ENCODE data around the gene MND1.
A peak's percentile ranks its signal among the peaks of the same experiment; 100 is the strongest.
"Not testable (repeated sequence)": the region's sequence is repeated elsewhere in the genome, so short reads cannot be mapped to it uniquely, and the experiment has no call there.

The MND1 gene

DNA sequence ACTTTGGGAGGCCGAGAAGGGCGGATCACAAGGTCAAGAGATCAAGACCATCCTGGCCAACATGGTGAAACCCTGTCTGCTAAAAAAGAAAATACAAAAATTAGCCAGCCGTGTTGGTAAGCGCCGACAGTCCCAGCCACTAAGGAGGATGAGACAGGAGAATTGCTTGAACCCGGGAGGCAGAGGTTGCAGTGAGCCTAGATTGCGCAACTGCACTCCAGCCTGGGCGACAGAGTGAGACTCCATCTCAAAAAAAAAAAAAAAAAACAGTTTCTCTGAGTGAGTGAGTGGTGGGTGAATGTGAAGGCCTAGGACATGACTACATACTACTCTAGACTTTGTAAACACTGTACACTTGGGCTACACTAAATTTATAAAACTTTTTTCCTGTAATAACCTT is 72.0 kb downstream of the MND1 start:
- not testable (repeated sequence) for H3K9ac ChIP-seq (ENCODE audit: low read length); H3K4me3 ChIP-seq (ENCODE audit: low read length); H3K27me3 ChIP-seq (ENCODE audit: control insufficient read depth, insufficient read depth, low read length); H3K36me3 ChIP-seq (ENCODE audit: control insufficient read depth, insufficient read depth, low read length); H3K27ac ChIP-seq (ENCODE audit: low read depth, low read length); H3K4me1 ChIP-seq (ENCODE audit: control insufficient read depth, insufficient read depth, low read length)

DNA sequence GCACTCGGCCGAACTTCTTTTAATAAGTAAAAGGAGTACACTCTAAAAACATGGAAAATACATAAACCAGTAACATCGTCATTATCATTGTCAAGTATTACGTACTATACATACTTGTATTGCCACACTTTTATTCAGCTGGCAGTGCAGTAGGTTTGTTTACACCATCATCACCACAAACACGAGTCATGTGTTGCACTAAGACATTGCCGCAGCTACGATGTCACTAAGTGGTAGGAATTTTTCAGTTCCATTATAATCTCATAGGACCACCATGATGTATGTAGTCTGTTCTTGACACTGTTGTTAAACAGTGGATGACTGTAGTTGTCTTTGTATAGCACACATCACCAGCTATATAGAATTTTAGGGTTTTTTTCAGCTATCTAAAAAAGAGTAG is 73.6 kb downstream of the MND1 start:
- Histone ChIP-seq H3K9ac (ENCODE audit: low read length) (no peak overlapping the region), H3K4me1 (ENCODE audit: control insufficient read depth, insufficient read depth, low read length) (peaks cover 4% of the 10 kb centered on the region), H3K36me3 (ENCODE audit: control insufficient read depth, insufficient read depth, low read length) (no peaks in the 10 kb centered on the region), H3K4me3 (ENCODE audit: low read length) (no peak overlapping the region), H3K27ac (ENCODE audit: low read depth, low read length) (no peak overlapping the region), H3K27me3 (ENCODE audit: control insufficient read depth, insufficient read depth, low read length) (no peaks in the 10 kb centered on the region)

DNA sequence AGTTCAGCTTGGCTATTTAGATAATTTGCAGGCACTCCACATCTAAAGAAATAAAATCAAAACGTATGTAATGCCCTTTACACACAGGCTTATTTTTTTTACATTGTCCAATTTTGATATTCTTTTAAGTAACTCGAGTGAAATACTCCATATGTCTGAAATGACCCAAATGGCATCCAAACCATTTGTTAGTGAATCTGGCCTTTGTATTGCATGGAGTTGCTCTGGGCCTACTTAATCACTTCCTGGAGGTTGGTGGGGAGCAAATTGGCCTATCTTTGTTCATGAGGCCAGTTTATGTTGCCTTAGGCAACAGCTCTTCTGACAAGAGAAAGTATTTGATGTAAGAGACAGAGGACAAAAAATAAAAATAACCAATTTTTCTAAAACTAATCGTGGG is 74.1 kb downstream of the MND1 start:
- no peaks in the 10 kb centered on the region for H3K27me3 ChIP-seq (ENCODE audit: control insufficient read depth, insufficient read depth, low read length)
- H3K27ac ChIP-seq (ENCODE audit: low read depth, low read length), result no peak overlapping the region
- H3K4me1 ChIP-seq (ENCODE audit: control insufficient read depth, insufficient read depth, low read length), result peaks cover 4% of the 10 kb centered on the region
- no peak overlapping the region for H3K9ac ChIP-seq (ENCODE audit: low read length)
- H3K36me3 ChIP-seq (ENCODE audit: control insufficient read depth, insufficient read depth, low read length), result no peaks in the 10 kb centered on the region
- no peak overlapping the region for H3K4me3 ChIP-seq (ENCODE audit: low read length)

DNA sequence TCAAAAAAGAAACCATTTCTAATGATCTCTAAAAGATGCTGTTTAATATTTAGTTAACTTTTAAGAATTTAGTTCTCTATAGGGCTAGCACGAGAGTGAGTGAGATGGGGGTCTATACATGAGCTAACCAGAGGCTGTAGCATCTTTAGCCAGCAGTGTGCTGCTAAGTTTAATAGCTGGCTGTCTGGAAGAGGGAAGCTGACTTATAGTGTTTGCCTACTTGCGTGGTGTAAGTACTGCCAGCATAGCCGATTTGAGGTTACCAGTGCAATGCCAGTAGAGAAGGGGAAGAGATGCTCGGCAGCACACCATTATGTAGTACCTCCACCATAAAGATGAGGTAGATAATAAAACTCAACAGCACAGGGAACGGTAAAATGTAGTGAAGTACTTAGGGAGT is 74.5 kb downstream of the MND1 start:
- H3K4me1 ChIP-seq (ENCODE audit: control insufficient read depth, insufficient read depth, low read length), result peaks cover 4% of the 10 kb centered on the region
- no peak overlapping the region for H3K9ac ChIP-seq (ENCODE audit: low read length)
- H3K27ac ChIP-seq (ENCODE audit: low read depth, low read length), result no peak overlapping the region
- H3K36me3 ChIP-seq (ENCODE audit: control insufficient read depth, insufficient read depth, low read length), result no peaks in the 10 kb centered on the region
- H3K27me3 ChIP-seq (ENCODE audit: control insufficient read depth, insufficient read depth, low read length), result no peaks in the 10 kb centered on the region
- H3K4me3 ChIP-seq (ENCODE audit: low read length), result no peak overlapping the region

DNA sequence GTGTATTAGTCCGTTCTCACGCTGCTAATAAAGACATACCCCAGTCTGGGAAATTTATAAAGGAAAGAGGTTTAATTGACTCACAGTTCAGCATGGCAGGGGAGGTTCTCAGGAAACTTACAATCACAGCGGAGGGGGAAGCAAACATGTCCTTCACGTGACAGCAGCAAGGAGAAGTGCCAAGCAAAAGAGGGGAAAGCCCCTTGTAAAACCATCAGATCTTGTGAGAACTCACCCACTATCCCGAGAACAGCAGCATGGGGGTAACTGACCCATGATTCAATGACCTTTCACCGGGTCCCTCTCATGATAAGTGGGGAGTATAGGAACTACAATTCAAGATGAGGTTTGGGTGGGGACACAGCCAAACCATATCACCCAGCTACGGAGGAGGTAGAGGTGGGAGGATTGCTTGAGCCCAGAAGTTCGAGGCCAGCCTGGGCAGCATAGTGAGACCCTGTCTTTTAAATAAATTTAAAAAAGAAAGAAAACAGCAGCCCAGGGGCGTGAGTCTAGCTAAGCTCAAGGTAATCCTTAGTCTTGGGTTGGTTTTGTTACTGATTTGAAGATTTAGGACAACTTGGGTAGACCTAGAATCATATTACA is 75.3 kb downstream of the MND1 start:
- H3K27me3 ChIP-seq (ENCODE audit: control insufficient read depth, insufficient read depth, low read length), result no peaks in the 10 kb centered on the region
- H3K36me3 ChIP-seq (ENCODE audit: control insufficient read depth, insufficient read depth, low read length), result no peaks in the 10 kb centered on the region
- no peak overlapping the region for H3K9ac ChIP-seq (ENCODE audit: low read length)
- H3K4me3 ChIP-seq (ENCODE audit: low read length), result no peak overlapping the region
- peaks cover 4% of the 10 kb centered on the region for H3K4me1 ChIP-seq (ENCODE audit: control insufficient read depth, insufficient read depth, low read length)
- no peak overlapping the region for H3K27ac ChIP-seq (ENCODE audit: low read depth, low read length)

DNA sequence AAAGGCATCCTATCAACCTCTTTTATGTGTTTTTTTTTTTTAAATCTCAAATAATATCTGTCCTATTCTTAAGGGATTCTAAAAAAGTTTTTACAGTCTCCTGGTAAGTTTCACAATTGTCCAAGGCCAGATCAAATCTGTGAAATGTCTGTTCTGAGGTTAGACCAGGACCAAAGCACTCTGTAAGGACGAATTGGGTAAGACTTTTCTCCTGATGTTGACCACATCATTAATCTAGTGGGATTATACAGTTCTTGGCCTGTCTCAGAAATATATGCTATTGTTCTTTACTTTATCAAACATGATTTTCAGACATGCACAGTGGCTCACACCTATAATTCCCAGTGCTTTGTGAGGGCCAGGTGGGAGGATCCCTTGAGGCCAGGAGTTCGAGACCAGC is 75.9 kb downstream of the MND1 start:
- Histone ChIP-seq H3K9ac (ENCODE audit: low read length) (no peak overlapping the region), H3K36me3 (ENCODE audit: control insufficient read depth, insufficient read depth, low read length) (no peaks in the 10 kb centered on the region), H3K4me3 (ENCODE audit: low read length) (no peak overlapping the region), H3K4me1 (ENCODE audit: control insufficient read depth, insufficient read depth, low read length) (peaks cover 4% of the 10 kb centered on the region), H3K27me3 (ENCODE audit: control insufficient read depth, insufficient read depth, low read length) (no peaks in the 10 kb centered on the region), H3K27ac (ENCODE audit: low read depth, low read length) (no peak overlapping the region)

DNA sequence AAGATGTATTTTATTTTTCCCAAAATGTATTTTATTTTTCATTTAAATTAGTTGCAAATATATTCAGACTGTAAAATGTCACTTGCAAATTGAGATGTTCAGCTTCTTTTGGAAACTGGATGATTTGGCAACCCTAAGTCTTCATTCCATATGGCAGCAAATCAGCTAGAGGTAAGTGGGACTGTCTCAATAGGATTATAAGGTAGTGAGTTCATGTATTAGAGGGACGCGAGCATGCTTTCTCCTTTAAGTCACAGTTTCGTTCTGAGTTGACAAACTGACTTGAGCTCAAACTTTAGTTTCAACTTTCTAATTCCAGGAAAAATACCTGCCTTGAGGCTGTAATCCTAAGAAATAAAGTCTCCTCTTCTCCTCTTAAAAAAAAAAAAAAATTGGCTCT is 77.5 kb downstream of the MND1 start:
- Histone ChIP-seq H3K27me3 (ENCODE audit: control insufficient read depth, insufficient read depth, low read length) (no peaks in the 10 kb centered on the region), H3K4me1 (ENCODE audit: control insufficient read depth, insufficient read depth, low read length) (peaks cover 4% of the 10 kb centered on the region), H3K27ac (ENCODE audit: low read depth, low read length) (no peak overlapping the region), H3K36me3 (ENCODE audit: control insufficient read depth, insufficient read depth, low read length) (no peaks in the 10 kb centered on the region), H3K9ac (ENCODE audit: low read length) (no peak overlapping the region), H3K4me3 (ENCODE audit: low read length) (no peak overlapping the region)

DNA sequence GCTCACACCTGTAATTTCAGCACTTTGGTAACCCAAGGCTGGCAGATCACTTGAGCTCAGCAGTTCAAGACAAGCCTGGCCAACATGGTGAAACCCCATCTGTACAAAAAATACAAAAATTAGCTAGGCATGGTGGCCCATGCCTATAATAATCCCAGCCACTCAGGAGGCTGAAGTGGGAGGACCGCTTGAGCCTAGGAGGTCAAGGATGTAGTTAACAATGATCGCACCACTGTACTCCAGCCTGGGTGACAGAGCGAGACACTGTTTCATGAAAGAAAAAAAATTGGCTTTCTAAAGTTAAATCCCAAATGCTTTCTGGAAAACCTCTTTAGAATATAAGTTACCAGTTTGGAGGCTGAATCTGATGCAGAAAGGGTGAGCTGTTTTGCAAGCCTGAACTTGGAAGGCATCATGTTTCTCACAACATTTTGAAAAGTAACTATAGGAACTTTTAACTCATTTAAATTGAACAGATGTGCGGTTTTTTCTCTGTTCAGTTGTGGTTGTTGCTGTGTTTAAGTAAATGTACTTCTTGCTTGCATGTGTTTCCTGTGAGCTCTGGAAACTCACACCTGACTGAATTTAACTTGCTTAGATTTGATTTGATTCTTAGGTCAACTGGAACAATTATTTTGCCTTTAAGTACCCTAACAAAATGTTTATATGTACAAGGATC is 81.9 kb downstream of the MND1 start:
- Histone ChIP-seq H3K4me3 (ENCODE audit: low read length) (no peak overlapping the region), H3K9ac (ENCODE audit: low read length) (no peak overlapping the region), H3K36me3 (ENCODE audit: control insufficient read depth, insufficient read depth, low read length) (no peaks in the 10 kb centered on the region), H3K4me1 (ENCODE audit: control insufficient read depth, insufficient read depth, low read length) (peaks cover 11% of the 10 kb centered on the region), H3K27me3 (ENCODE audit: control insufficient read depth, insufficient read depth, low read length) (no peaks in the 10 kb centered on the region), H3K27ac (ENCODE audit: low read depth, low read length) (no peak overlapping the region)

DNA sequence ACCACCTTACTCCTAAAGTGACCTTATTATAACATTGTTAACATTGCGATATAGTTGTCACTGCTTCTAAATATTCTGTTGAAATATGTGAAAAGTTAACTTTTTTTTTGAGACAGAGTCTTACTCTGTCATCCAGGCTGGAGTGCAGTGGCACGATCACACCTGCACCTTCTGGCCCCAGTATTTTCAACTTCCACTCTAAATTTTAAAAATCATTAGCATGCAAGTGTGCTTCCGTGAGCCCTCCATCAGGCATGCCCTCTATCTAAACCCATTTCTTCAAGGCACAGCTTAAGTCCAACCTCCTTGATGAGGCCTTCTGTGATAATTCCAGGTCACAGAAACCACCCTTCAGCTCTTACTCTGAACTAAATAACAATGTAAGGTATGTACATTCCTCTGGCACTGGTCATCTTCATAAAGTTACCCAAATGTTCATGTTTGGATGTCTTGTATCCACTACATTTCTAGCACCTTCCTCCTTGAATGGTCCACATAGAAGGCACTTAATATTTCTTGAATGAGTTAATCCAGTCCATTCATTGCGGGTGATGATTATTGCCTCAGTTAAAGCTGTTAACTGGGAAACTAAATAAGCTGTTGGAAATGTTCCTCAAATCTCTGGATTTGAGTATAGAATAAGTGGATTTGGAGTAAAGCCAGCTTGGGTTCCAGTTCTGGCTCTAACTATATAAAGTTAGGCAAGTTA is 83.0 kb downstream of the MND1 start:
- H3K9ac ChIP-seq (ENCODE audit: low read length), result no peak overlapping the region
- no peak overlapping the region for H3K27ac ChIP-seq (ENCODE audit: low read depth, low read length)
- H3K4me3 ChIP-seq (ENCODE audit: low read length), result no peak overlapping the region
- peaks cover 11% of the 10 kb centered on the region for H3K4me1 ChIP-seq (ENCODE audit: control insufficient read depth, insufficient read depth, low read length)
- no peaks in the 10 kb centered on the region for H3K36me3 ChIP-seq (ENCODE audit: control insufficient read depth, insufficient read depth, low read length)
- H3K27me3 ChIP-seq (ENCODE audit: control insufficient read depth, insufficient read depth, low read length), result no peaks in the 10 kb centered on the region

DNA sequence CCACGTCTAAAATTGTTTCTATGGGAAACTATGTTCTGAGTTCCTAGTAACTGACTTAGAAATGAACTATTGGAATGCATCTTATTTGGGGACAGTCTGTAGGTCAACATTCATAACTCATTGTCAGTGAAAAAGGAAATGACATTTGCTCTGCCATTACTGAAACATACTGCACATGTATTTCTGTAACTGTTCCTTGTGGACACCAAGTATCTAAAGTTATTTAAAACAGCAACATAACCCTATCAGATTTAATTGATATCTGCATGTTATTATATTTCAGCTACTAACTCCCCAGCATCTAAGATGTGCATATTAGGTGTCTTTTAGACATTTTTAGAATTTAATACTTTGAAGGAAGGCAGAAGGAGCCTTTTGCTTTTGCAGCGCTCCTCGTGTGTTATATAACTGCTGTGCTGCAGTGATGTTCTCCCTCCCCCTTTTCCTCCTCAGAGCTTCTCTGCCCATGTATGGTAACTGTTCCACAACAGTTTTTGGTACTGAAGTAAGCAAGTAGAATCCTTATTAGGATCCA is 84.5 kb downstream of the MND1 start:
- peak overlapping the region; percentile 92 for H3K27ac ChIP-seq (ENCODE audit: low read depth, low read length)
- H3K9ac ChIP-seq (ENCODE audit: low read length), result no peak overlapping the region
- H3K4me3 ChIP-seq (ENCODE audit: low read length), result no peak overlapping the region
- no peaks in the 10 kb centered on the region for H3K36me3 ChIP-seq (ENCODE audit: control insufficient read depth, insufficient read depth, low read length)
- no peaks in the 10 kb centered on the region for H3K27me3 ChIP-seq (ENCODE audit: control insufficient read depth, insufficient read depth, low read length)
- H3K4me1 ChIP-seq (ENCODE audit: control insufficient read depth, insufficient read depth, low read length), result peaks cover 11% of the 10 kb centered on the region

DNA sequence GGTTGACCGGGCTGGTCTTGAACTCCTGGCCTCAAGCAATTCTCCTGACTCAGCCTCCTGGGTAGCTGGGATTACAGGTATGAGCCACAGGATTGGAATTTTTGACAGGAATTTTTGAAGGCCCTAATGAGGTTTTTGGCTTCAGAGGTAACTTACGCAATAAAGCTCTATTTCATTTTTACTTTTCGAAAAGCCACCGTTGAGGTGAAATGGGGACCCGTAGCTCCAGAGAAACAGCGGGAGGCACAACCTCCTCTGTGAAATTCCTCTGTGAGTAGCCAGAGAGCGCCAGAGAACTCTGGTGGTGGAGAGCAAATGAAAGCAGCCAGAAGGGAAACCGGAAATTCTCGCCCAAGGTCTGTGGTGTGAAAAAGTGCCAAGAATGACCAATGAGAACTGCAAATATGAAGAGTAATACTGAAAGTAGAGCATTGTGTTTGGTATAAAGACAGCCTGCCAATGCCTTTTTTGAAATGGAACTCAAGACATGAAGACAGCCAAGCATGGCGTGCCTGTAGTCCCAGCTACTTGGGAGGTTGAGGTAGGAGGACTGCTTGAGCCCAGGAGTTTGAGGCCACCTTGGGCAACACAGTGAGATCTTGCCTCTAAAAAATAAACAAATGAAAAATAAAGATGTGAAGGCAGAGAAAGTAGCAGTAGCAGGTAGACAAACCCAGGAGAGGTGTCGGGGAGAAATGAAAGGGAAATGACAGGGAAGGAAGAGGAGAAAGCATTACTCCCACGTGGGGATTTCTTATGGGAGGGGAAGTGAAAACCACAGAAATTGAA is 88.7 kb downstream of the MND1 start:
- Histone ChIP-seq H3K9ac (ENCODE audit: low read length) (no peak overlapping the region), H3K36me3 (ENCODE audit: control insufficient read depth, insufficient read depth, low read length) (no peaks in the 10 kb centered on the region), H3K27me3 (ENCODE audit: control insufficient read depth, insufficient read depth, low read length) (no peaks in the 10 kb centered on the region), H3K27ac (ENCODE audit: low read depth, low read length) (no peak overlapping the region), H3K4me3 (ENCODE audit: low read length) (no peak overlapping the region), H3K4me1 (ENCODE audit: control insufficient read depth, insufficient read depth, low read length) (peaks cover 11% of the 10 kb centered on the region)

DNA sequence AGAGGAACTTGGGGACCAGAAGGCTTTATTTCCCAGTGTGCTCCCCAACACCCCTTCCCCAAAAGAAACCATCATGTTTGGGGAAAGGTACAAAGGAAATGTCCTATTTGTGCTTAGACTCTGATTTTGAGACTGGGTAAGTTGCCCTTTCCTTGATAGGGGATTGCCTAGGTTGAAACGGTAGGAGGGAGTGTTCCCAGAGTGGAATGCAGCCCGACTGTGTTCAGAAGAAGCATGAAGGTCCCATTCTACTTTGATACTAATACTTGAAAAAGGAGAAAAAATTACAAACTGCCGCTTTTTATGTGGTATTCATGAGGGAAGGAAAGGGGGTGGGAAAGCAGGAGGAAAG is 89.2 kb downstream of the MND1 start:
- no peak overlapping the region for H3K9ac ChIP-seq (ENCODE audit: low read length)
- no peak overlapping the region for H3K27ac ChIP-seq (ENCODE audit: low read depth, low read length)
- H3K27me3 ChIP-seq (ENCODE audit: control insufficient read depth, insufficient read depth, low read length), result no peaks in the 10 kb centered on the region
- no peak overlapping the region for H3K4me3 ChIP-seq (ENCODE audit: low read length)
- H3K4me1 ChIP-seq (ENCODE audit: control insufficient read depth, insufficient read depth, low read length), result peaks cover 7% of the 10 kb centered on the region
- no peaks in the 10 kb centered on the region for H3K36me3 ChIP-seq (ENCODE audit: control insufficient read depth, insufficient read depth, low read length)

Data from rectal smooth muscle tissue (tissue), 1 donor.